NCI-H2196 (cell line): ENCODE results near the gene PPFIBP2.
A peak's percentile ranks its signal among the peaks of the same experiment; 100 is the strongest.

ENCODE experiments used
- DNase-seq: peaks from one replicate; lab custom pipeline; 2025; ENCODE audit not compliant: unreplicated experiment; lab: John Stamatoyannopoulos, UW

PPFIBP2 gene

DNA sequence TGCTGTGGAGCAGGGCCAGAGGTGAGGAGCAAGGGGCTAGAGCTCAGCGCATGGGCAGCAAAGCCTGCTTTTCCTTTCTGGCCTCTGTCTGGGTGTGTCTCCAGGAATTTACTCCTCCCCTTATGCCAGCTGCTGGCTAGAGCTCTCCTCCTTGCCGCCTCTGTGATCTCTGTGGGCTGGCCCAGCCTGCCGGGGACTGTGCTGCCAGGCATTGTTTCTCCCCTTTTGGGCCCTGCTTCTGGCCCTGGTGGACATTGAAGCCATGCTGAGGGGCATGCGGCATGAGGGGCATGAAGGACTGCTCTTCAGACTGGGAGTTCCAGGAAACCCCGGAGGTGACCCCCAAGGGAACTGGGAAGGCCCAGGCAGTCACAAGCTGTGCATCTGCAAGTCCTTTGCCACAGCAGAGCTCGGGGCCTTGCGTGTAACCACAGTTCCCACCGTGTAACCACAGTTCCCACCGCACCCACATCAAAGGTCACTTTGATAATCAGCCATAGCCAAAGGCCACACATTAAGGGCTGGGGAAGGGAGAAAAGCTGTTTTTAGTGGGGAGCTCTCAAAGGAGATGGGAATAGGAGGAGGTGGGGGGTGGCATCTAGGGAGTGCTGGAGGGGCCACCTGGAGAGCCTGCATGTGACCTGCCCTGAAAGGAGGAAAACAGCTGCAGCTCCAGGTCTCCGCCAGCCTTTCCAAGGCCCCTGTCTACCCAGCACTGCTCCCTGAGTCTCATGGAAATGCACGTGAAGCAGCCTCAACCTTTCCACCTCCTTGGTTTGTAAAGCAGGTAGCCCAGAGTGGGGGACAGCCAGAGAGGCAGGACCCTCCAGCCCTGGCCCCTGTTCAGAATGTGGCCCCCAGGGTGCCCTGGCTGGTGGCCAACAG is 62.3 kb downstream of the PPFIBP2 start:
- DNase-seq, result no peak

DNA sequence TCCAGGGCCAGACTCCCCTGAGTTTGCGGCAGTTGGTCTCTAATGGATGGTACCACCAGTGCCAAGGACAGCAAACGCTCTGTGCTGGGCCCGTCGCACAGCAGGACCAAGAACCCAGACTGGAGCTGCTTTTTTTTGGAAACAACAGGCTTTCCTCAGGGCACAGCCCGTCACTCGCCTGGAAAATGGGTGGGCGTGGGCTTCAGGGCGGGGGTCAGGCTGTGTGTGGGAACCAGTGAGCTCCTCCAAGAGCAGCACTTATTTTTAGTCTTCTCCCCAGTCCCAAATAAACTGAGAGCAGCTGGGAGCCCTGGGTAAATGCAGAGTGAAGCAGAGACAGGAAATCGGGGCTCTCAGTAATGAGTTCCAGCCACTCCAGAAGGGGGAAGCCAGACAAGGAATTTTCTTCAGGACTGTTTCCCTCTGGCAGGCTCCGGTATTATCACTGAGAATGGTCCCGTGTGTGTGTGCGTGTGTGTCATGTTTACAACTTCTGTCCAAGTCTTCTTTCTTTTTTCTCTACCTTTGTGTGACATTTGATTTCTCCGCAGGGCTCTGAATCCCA is 63.0 kb downstream of the PPFIBP2 start:
- no peak for DNase-seq

GRCh38 chr11:7577291-7578190 is 63.7 kb downstream of the PPFIBP2 start:
- DNase-seq, result no peak

DNA sequence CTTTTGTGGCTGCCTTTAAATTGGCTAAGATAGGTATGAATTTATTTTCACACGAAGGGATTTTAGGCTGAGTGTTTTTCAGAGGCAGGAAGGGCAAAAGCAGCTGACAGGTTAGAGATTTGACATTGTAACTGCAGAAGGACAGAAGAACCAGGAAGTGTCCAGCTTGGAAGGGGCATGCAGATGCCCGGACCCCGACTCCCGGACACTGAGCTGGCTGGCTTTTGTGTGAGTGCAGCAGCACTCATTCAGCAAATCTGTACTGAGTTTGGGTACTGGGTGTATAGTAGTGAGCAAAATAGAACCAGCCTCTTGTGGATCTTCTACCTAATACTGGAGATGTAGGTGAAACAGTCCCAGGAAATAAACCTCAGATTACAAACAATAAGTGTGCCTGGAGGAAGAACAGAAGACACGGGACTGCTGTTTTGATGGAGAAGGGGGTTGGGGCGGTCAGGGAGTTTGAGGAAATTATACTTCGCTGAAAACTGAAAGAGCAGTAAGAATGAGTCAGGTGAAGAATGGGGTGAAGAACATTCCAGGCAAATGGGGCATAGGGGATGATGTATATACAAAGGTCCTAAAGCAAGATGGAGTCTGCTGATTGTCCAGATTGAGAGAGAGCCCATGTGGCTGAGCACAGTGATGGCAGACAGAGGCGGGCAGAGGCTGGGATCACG is 64.6 kb downstream of the PPFIBP2 start:
- DNase-seq, result no peak

- no peak for DNase-seq
Observed at GRCh38 chr11:7579361-7579791, 65.6 kb downstream of the PPFIBP2 start.

- no peak for DNase-seq
Observed at GRCh38 chr11:7581021-7581590, 67.3 kb downstream of the PPFIBP2 start.

- DNase-seq, result no peak
Observed at GRCh38 chr11:7582338-7582985, 68.7 kb downstream of the PPFIBP2 start.

DNA sequence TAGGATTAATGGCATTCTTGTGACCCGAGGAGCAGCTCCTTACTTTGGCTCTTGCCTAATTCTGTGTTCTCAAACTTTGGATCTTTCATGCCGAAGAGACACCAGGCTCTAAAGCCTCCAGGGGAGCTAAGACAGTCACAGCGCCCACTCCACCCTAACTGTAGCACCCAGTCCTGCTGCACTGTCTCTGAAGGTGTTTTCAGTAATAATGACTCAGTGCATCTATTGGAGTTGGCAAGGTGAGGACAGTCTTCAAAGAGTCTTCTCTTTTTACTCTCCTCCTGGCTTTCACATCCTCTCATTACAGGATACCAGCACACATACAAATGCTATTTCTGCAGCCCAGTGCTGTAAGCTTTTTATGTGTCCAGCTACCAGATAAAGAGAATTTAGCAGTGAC is 69.4 kb downstream of the PPFIBP2 start:
- no peak for DNase-seq

- DNase-seq, result no peak
Observed at GRCh38 chr11:7584910-7585309, 71.1 kb downstream of the PPFIBP2 start.

DNA sequence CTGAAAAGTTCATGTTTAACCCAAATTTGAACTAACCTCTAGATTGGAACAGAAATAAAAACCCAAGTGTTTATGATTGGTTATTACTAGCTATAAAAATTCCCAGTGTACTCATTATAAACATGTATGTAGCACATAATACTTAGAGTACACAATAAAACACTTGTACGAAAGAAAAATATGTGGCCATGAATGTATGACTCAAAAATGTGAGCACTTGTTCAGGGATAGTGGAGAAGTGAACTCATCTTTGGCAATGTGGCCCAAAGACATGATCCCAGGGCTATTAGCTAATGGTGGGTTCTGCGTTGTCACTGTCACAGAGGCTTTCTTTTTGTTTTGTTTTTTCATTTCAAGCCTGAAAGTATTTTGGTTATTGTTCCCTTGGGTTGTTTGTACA is 72.0 kb downstream of the PPFIBP2 start:
- DNase-seq, result no peak

DNA sequence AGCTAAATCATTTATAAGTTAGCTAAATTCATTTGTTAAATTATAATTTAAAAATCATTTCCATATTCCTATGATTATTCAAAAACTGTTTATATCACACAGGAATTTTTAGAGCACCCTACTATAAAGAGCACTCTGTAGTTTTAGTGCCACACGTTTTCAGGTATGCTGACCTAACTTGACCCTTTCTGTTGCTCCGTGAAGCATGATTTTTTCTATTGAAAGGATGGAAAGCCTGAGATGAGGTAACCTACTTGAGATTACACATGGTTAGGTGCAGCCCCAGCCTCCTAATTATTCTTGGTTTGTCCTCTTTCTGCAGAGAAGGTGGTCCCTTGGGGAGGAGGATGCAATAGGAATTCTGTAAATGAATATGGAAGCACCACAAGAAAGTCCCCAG is 72.6 kb downstream of the PPFIBP2 start:
- no peak for DNase-seq

GRCh38 chr11:7587712-7588111 is 73.9 kb downstream of the PPFIBP2 start:
- no peak for DNase-seq

DNA sequence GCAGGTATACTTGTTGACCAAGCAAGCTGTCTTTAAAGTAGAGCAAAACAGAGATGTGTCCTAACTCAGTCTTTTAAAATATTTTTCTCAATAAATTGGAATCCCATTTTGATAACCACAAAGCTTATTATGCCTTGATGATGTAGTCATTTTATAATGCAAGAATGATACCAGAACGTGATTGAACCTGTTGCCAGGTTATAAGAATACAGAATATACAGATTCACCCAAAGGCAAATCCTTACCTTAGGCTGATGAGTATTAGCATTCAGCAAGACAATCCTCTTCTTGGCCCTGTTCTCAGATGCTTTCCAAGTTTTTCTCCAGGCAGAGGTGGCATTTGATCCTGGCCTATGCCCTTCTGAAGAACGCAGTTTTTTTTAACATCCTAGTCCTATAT is 76.1 kb downstream of the PPFIBP2 start:
- no peak for DNase-seq

GRCh38 chr11:7590529-7590928 is 76.7 kb downstream of the PPFIBP2 start:
- DNase-seq, result no peak

DNA sequence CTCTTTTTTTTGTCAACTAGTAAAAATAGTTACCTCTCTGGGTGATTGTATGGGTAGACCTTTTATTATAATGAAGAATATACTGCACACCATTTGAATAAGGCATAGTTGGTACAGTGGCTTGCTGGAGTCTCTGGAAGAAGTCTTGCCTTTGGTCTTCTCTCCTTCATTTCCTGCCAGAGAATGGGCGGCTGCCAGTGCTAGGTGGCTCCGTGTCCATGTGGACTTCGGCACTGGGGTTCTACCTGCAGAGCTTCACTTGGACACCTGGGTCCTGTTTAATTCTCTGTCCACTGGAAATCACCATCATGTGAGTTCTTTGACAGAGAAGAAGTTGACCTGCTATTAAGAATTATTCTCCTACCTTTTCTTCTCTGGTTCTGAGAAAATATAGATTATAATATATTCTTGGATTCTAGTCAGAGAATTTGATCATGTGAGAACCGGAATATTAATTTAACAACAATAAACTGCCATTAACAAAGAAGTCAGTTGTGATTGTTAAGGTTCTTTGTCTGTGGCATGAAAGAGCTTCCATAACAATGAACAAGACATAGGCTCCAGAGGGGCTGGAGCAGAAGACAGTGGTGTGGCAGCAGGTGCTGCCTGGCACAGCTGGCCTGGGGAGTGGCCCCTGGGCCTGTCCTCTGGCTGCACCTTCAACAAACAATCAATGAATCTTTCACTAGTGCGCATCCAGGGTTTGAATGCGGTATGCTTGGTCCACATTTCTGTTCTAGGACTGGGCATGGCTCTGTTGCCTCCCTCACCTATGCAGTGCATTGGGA is 77.5 kb downstream of the PPFIBP2 start:
- no peak for DNase-seq

DNA sequence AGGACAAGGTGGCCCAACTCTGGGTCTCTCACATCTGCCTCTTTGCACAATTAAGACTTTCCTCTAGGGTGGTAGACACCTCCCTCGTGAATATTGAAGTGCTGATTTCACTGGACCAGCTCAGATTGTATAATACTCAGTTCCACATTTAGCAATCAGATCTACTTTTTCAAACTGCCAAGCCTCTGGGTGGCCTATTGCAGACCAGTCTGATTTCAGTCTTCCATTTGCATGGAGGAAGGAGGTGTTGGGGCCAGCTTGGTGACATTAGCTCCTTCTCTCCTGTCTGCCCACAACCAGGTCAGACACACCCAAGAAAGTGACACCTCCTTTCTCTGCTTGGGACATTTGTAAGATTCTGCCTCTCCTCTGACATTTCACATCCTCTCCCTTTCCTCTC is 78.2 kb downstream of the PPFIBP2 start:
- no peak for DNase-seq

- peak; percentile 20 for DNase-seq
Observed at GRCh38 chr11:7592711-7593110, 78.9 kb downstream of the PPFIBP2 start.

GRCh38 chr11:7593481-7593880 is 79.7 kb downstream of the PPFIBP2 start:
- DNase-seq, result no peak
